GM04504 (cell line): ENCODE data around the gene PUM2.
A peak's percentile ranks its signal among the peaks of the same experiment; 100 is the strongest.
"Not testable (repeated sequence)": the region's sequence is repeated elsewhere in the genome, so short reads cannot be mapped to it uniquely, and the experiment has no call there.

Experiments
- DNase-seq: peaks from one replicate; pipeline ENCODE4 v3.0.0-alpha.2; 2012; ENCODE audit warnings: low read depth

The PUM2 gene

GRCh38 chr2:20350753-20351554 is at the start of gene PUM2:
TSS of gene PUM2 (minus strand) at chr2:20350844. CDS start at chr2:20327360, 23,484 bp downstream.
- DNase-seq, result peak; percentile 90

GRCh38 chr2:20400306-20400705 is 49.7 kb upstream of the PUM2 start:
- DNase-seq, result no peak

GRCh38 chr2:20398956-20399567 is 48.4 kb upstream of the PUM2 start:
- no peak for DNase-seq

- DNase-seq, result no peak
Observed at GRCh38 chr2:20397811-20398447, 47.3 kb upstream of the PUM2 start.

- DNase-seq, result no peak
Observed at GRCh38 chr2:20396356-20397000, 45.8 kb upstream of the PUM2 start.

- no peak for DNase-seq
Observed at GRCh38 chr2:20393986-20394385, 43.3 kb upstream of the PUM2 start.

GRCh38 chr2:20391951-20392699 is 41.5 kb upstream of the PUM2 start:
- no peak for DNase-seq

- no peak for DNase-seq
Observed at GRCh38 chr2:20390524-20391123, 40.0 kb upstream of the PUM2 start.

GRCh38 chr2:20384953-20385352 is 34.3 kb upstream of the PUM2 start:
- no peak for DNase-seq

- DNase-seq, result peak; percentile 57
Observed at GRCh38 chr2:20382965-20383810, 32.5 kb upstream of the PUM2 start.

GRCh38 chr2:20381457-20381856 is 30.8 kb upstream of the PUM2 start:
- DNase-seq, result peak; percentile 28

- DNase-seq, result peak; percentile 77
Observed at GRCh38 chr2:20378891-20379519, 28.4 kb upstream of the PUM2 start.

GRCh38 chr2:20378341-20378740 is 27.7 kb upstream of the PUM2 start:
- no peak for DNase-seq

- no peak for DNase-seq
Observed at GRCh38 chr2:20377741-20378140, 27.1 kb upstream of the PUM2 start.

- DNase-seq, result not testable (repeated sequence)
Observed at GRCh38 chr2:20374982-20375381, 24.3 kb upstream of the PUM2 start.

GRCh38 chr2:20372896-20373640 is 22.4 kb upstream of the PUM2 start:
- DNase-seq, result no peak

GRCh38 chr2:20371323-20372025 is 20.8 kb upstream of the PUM2 start:
- DNase-seq, result no peak

- no peak for DNase-seq
Observed at GRCh38 chr2:20370191-20370590, 19.5 kb upstream of the PUM2 start.

- no peak for DNase-seq
Observed at GRCh38 chr2:20369366-20369765, 18.7 kb upstream of the PUM2 start.
